Ishikawa (cell line): Measurements from ENCODE around the gene EPHB1.

ENCODE experiments used
- CEBPB ChIP-seq: IDR thresholded peaks from 2 replicates; pipeline ENCODE4 v1.6.1; 2012
- CREB1 ChIP-seq: IDR thresholded peaks from 2 replicates; pipeline ENCODE4 v1.6.1; 2012; ENCODE audit warnings: low read depth
- EGR1 ChIP-seq: IDR thresholded peaks from 2 replicates; pipeline ENCODE4 v1.6.1; 2012
- EP300 ChIP-seq: IDR thresholded peaks from 2 replicates; pipeline ENCODE4 v1.6.1; 2012; ENCODE audit warnings: borderline replicate concordance
- FOXM1 ChIP-seq: IDR thresholded peaks from 2 replicates; pipeline ENCODE4 v1.6.1; 2012; ENCODE audit warnings: low read depth, borderline replicate concordance
- NFIC ChIP-seq: IDR thresholded peaks from 2 replicates; pipeline ENCODE4 v1.6.1; 2012
- RAD21 ChIP-seq: IDR thresholded peaks from 2 replicates; pipeline ENCODE4 v1.6.1; 2012; ENCODE audit warnings: low read depth
- REST ChIP-seq: IDR thresholded peaks from 2 replicates; pipeline ENCODE4 v1.6.1; 2012; ENCODE audit warnings: low read depth, mild to moderate bottlenecking
- TAF1 ChIP-seq: IDR thresholded peaks from 2 replicates; pipeline ENCODE4 v1.6.1; 2012; ENCODE audit warnings: low read depth, mild to moderate bottlenecking
- TCF12 ChIP-seq: IDR thresholded peaks from 2 replicates; pipeline ENCODE4 v1.6.1; 2012; ENCODE audit warnings: low read depth
- TEAD4 ChIP-seq: IDR thresholded peaks from 2 replicates; pipeline ENCODE4 v1.6.1; 2012
- YY1 ChIP-seq: IDR thresholded peaks from 2 replicates; pipeline ENCODE4 v1.6.1; 2012; ENCODE audit warnings: low read depth
- ZBTB7A ChIP-seq: IDR thresholded peaks from 2 replicates; pipeline ENCODE4 v1.6.1; 2012; ENCODE audit warnings: low read depth
- TF ChIP-seq, protein P1 (sequence below): IDR thresholded peaks from 2 replicates; pipeline ENCODE4 v1.6.1; 2012
- TF ChIP-seq, protein P2 (sequence below): IDR thresholded peaks from 2 replicates; pipeline ENCODE4 v1.6.1; 2012

EPHB1 gene

GRCh38 chr3:134877788-134878187 lies 82.7 kb downstream of the EPHB1 start:
- TF ChIP-seq CEBPB (no peak), YY1 (no peak), CREB1 (no peak), FOXM1 (no peak), TAF1 (no peak), EGR1 (no peak), RAD21 (no peak), REST (no peak), ZBTB7A (no peak), EP300 (no peak)
- TF ChIP-seq, protein P1, sequence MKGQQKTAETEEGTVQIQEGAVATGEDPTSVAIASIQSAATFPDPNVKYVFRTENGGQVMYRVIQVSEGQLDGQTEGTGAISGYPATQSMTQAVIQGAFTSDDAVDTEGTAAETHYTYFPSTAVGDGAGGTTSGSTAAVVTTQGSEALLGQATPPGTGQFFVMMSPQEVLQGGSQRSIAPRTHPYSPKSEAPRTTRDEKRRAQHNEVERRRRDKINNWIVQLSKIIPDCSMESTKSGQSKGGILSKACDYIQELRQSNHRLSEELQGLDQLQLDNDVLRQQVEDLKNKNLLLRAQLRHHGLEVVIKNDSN, result no peak
- TF ChIP-seq, protein P2, sequence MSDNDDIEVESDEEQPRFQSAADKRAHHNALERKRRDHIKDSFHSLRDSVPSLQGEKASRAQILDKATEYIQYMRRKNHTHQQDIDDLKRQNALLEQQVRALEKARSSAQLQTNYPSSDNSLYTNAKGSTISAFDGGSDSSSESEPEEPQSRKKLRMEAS, result no peak

- no peak for TF ChIP-seq YY1
- no peak for TF ChIP-seq FOXM1
- TF ChIP-seq REST, result no peak
- no peak for TF ChIP-seq CEBPB
- TF ChIP-seq TEAD4, result no peak
- no peak for TF ChIP-seq NFIC
- TF ChIP-seq, protein P1, result no peak
- no peak for TF ChIP-seq TCF12
- no peak for TF ChIP-seq EGR1
- TF ChIP-seq RAD21, result no peak
Measured at GRCh38 chr3:134879990-134880389, 84.9 kb downstream of the EPHB1 start.

GRCh38 chr3:134880431-134880830 lies 85.4 kb downstream of the EPHB1 start:
- TF ChIP-seq REST (no peak), TAF1 (no peak), NFIC (no peak), YY1 (no peak), RAD21 (no peak), EP300 (no peak), CREB1 (no peak), TCF12 (no peak), ZBTB7A (no peak), FOXM1 (no peak), TEAD4 (no peak), EGR1 (no peak), CEBPB (no peak)
- TF ChIP-seq, protein P2, result no peak
- TF ChIP-seq, protein P1, result no peak

GRCh38 chr3:134881305-134881704 lies 86.2 kb downstream of the EPHB1 start:
- TF ChIP-seq YY1, result no peak
- no peak for TF ChIP-seq NFIC
- no peak for TF ChIP-seq TEAD4
- no peak for TF ChIP-seq RAD21
